ENCODE measurements around the gene TMEM232.
A peak's percentile ranks its signal among the peaks of the same experiment; 100 is the strongest.
"Not testable (repeated sequence)": the region's sequence is repeated elsewhere in the genome, so short reads cannot be mapped to it uniquely, and the experiment has no call there.

The TMEM232 gene

GRCh38 chr5:110705349-110705748 lies 21.1 kb downstream of the TMEM232 start:
- DNase-seq, result no peak

GRCh38 chr5:110703481-110703880 lies 23.0 kb downstream of the TMEM232 start:
- no peak for DNase-seq

- no peak for DNase-seq
These were observed 23.8 kb downstream of the TMEM232 start for GRCh38 chr5:110702704-110703103.

GRCh38 chr5:110702300-110702699 lies 24.2 kb downstream of the TMEM232 start:
- DNase-seq, result no peak

- not testable (repeated sequence) for DNase-seq
These were observed 33.8 kb downstream of the TMEM232 start for GRCh38 chr5:110692669-110693068.

- DNase-seq, result not testable (repeated sequence)
These were observed 35.9 kb downstream of the TMEM232 start for GRCh38 chr5:110690587-110690986.

- no peak for DNase-seq
These were observed 39.0 kb downstream of the TMEM232 start for GRCh38 chr5:110687485-110687884.

- no peak for DNase-seq
These were observed 40.2 kb downstream of the TMEM232 start for GRCh38 chr5:110686270-110686669.

- DNase-seq, result no peak
These were observed 44.5 kb downstream of the TMEM232 start for GRCh38 chr5:110681953-110682352.

GRCh38 chr5:110681109-110681508 lies 45.4 kb downstream of the TMEM232 start:
- DNase-seq, result no peak

- not testable (repeated sequence) for DNase-seq
These were observed 49.9 kb downstream of the TMEM232 start for GRCh38 chr5:110676554-110676953.

- no peak for DNase-seq
These were observed 61.2 kb downstream of the TMEM232 start for GRCh38 chr5:110665184-110665726.

- no peak for DNase-seq
These were observed 62.9 kb downstream of the TMEM232 start for GRCh38 chr5:110663525-110663924.

GRCh38 chr5:110658006-110658405 lies 68.5 kb downstream of the TMEM232 start:
- no peak for DNase-seq

GRCh38 chr5:110653231-110653970 lies 73.1 kb downstream of the TMEM232 start:
- DNase-seq, result no peak

- DNase-seq, result no peak
These were observed 75.0 kb downstream of the TMEM232 start for GRCh38 chr5:110651507-110651906.

- DNase-seq, result no peak
These were observed 82.1 kb downstream of the TMEM232 start for GRCh38 chr5:110644357-110644756.

- DNase-seq, result no peak
These were observed 87.2 kb downstream of the TMEM232 start for GRCh38 chr5:110638970-110639902.

GRCh38 chr5:110634475-110634874 lies 92.0 kb downstream of the TMEM232 start:
- no peak for DNase-seq

- DNase-seq, result no peak
These were observed 95.2 kb downstream of the TMEM232 start for GRCh38 chr5:110631236-110631635.

GRCh38 chr5:110630350-110630749 lies 96.1 kb downstream of the TMEM232 start:
- no peak for DNase-seq

GRCh38 chr5:110625376-110625999 lies 101.0 kb downstream of the TMEM232 start:
- peak; percentile 60 for DNase-seq

- no peak for DNase-seq
These were observed 102.6 kb downstream of the TMEM232 start for GRCh38 chr5:110623874-110624273.

All from NCI-H69 (cell line).